K562 (cell line): ENCODE results near the gene PRELID1.
A peak's percentile ranks its signal among the peaks of the same experiment; 100 is the strongest.

ENCODE experiments used
- CBFB ChIP-seq: sonication (generic); formaldehyde crosslinking; IDR thresholded peaks from 2 replicates; pipeline ENCODE4 v1.4.0; 2020; ENCODE audit warnings: mild to moderate bottlenecking, missing genetic modification reagents
- FOS ChIP-seq: IDR thresholded peaks from 3 replicates; pipeline ENCODE4 v1.6.1; 2011; ENCODE audit not compliant: insufficient read length; ENCODE audit errors: extremely low read depth
- LEF1 ChIP-seq: fragments of 450-650 bp; IDR thresholded peaks from 2 replicates; pipeline ENCODE4 v1.6.1; 2016; ENCODE audit warnings: mild to moderate bottlenecking
- PML ChIP-seq: IDR thresholded peaks from 2 replicates; pipeline ENCODE4 v1.6.1; 2012; ENCODE audit warnings: low read length, inconsistent platforms
- RBBP5 ChIP-seq: fragments of 200-600 bp; sonication (generic); IDR thresholded peaks from 2 replicates; pipeline ENCODE4 v1.6.1; 2012; ENCODE audit warnings: borderline replicate concordance, mild to moderate bottlenecking, low read length, control low read depth, inconsistent platforms; ENCODE audit not compliant: insufficient read depth, poor library complexity, severe bottlenecking
- RFX5 ChIP-seq: IDR thresholded peaks from 2 replicates; pipeline ENCODE4 v1.6.1; 2011; ENCODE audit warnings: low read depth, mild to moderate bottlenecking, improper control_type of control experiment, low read length
- SREBF2 ChIP-seq: sonication (generic); formaldehyde crosslinking; IDR thresholded peaks from 2 replicates; pipeline ENCODE4 v1.4.0; 2020; ENCODE audit warnings: mild to moderate bottlenecking, missing genetic modification reagents
- ZFP1 ChIP-seq: fragments of 450-650 bp; formaldehyde crosslinking; IDR thresholded peaks from 2 replicates; pipeline ENCODE4 v1.4.0; 2020; ENCODE audit warnings: mild to moderate bottlenecking, mixed read lengths
- TF ChIP-seq, protein P1 (sequence below), 3 experiments: IDR thresholded peaks in 2 of 3; conservative IDR thresholded peaks in 1 of 3; 2 replicates each; pipeline ENCODE4 v1.5.1; 2011 to 2012; ENCODE audit warnings: low read length in 3 of 3, mild to moderate bottlenecking in 3 of 3, control low read depth in 2 of 3, improper control_type of control experiment in 1 of 3, inconsistent platforms in 1 of 3, low read depth in 1 of 3, mixed read lengths in 1 of 3, moderate library complexity in 1 of 3; ENCODE audit not compliant: insufficient read depth in 2 of 3

DNA sequence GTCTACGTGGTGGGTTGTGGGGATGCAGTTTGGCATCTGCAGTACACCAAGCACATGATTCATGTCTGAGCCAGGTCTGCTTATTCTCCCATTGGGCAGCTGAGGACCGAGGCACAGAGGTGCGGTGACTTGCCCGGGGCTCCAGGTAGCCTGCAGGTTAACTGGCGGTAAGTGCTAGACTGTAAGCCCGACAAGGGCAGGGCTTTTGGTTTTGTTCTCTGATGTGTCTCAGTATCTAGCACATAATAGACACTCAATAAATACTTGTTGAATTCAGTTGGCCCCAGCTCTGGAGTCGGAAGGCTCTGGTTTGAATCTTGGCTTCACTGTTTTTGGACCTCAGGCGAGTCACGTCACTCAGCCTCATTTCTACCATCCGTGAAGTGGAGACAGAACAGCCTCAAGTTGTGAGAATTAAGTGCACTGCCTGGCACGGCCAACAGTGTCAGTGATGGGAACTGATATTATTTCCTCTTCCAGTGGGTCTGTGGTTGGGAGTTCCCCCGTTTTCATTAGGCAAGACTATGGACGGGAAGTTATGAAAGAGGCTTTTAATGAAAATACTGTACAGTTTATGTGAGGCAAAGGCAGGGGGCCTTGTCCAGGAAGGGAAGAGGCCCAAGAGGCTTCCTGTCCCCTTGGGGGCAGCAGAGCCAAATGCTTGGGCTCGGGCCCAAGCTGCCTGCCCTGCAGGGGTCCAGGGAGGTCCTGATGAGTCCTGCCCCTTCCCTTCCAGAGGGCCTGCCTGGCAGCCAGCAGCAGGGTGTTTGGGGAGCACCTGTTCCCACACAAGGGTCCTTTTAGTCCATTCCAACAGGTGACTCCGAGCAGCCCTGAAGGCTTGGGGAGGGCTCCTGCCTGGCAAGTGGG is 3.3 kb downstream of the PRELID1 start:
- no peak for TF ChIP-seq FOS
- TF ChIP-seq LEF1, result no peak
- TF ChIP-seq CBFB (CRISPR knock-in tag), result no peak
- no peak for TF ChIP-seq RBBP5
- TF ChIP-seq, protein P1, sequence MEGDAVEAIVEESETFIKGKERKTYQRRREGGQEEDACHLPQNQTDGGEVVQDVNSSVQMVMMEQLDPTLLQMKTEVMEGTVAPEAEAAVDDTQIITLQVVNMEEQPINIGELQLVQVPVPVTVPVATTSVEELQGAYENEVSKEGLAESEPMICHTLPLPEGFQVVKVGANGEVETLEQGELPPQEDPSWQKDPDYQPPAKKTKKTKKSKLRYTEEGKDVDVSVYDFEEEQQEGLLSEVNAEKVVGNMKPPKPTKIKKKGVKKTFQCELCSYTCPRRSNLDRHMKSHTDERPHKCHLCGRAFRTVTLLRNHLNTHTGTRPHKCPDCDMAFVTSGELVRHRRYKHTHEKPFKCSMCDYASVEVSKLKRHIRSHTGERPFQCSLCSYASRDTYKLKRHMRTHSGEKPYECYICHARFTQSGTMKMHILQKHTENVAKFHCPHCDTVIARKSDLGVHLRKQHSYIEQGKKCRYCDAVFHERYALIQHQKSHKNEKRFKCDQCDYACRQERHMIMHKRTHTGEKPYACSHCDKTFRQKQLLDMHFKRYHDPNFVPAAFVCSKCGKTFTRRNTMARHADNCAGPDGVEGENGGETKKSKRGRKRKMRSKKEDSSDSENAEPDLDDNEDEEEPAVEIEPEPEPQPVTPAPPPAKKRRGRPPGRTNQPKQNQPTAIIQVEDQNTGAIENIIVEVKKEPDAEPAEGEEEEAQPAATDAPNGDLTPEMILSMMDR (IDR thresholded peaks at IDR 0.05 in 2 of 3, conservative IDR thresholded peaks at IDR 0.05 in 1 of 3; ENCODE audit: insufficient read depth in 2 of 3, low read depth in 1 of 3, low read length in 3 of 3), result peak in 2 of 3 experiments; percentile 13 to 35; a peak in 2 of 6 replicates
- TF ChIP-seq PML, result no peak
- TF ChIP-seq ZFP1 (CRISPR knock-in tag), result no peak
- TF ChIP-seq SREBF2 (CRISPR knock-in tag), result no peak
- TF ChIP-seq RFX5, result no peak
